ENCODE results near the gene CCDC174.

Gene CCDC174

DNA sequence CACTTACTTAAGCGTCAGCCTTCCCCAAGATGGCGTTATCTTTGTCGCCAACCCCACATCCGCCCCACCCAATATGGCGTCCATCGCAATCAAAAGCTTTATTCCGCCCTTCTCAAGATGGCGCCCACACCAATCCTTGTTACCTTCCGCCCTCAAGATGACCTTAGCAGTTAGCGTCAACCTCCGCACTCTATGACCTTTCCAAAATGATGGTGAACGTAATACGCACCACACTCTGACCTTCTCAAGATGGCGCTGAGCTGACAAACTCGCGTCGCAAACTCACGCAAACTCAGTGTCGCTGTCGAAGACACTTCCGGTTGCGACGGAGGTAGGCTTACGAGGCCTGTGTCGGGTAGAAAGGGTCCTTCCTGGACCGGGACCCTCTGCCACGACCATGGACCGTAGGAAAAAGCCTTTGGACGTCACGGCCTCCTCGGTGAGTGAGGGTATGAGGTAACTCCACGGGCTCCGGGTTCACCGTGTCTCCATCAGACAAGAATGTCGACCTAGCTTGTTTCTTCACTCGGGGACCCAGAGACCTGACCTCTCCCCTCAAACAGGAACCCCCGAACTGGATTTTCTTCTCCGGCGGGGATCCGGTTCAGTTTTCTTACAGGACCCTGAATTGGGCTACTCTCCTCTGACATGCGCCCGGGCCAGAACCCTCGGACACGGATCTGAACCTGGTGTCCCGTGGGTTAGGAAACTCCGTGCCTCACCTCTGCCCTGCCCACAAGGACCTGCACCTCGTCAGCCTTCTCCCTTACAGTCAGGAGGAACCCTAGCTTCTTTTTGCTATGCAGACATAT, at the start of gene CCDC174:
Gene CCDC174, plus strand, starts transcription at position 323 of the 812 bp plus-strand sequence. Its CDS starts 75 bp downstream, at position 398.
- Histone ChIP-seq H3K9me3 (ENCODE audit: insufficient read depth, low read depth, low read length) (no peaks in the 10 kb centered on the region), H3K27me3 (ENCODE audit: insufficient read depth, low read length, poor library complexity, severe bottlenecking) (no peaks in the 10 kb centered on the region)

DNA sequence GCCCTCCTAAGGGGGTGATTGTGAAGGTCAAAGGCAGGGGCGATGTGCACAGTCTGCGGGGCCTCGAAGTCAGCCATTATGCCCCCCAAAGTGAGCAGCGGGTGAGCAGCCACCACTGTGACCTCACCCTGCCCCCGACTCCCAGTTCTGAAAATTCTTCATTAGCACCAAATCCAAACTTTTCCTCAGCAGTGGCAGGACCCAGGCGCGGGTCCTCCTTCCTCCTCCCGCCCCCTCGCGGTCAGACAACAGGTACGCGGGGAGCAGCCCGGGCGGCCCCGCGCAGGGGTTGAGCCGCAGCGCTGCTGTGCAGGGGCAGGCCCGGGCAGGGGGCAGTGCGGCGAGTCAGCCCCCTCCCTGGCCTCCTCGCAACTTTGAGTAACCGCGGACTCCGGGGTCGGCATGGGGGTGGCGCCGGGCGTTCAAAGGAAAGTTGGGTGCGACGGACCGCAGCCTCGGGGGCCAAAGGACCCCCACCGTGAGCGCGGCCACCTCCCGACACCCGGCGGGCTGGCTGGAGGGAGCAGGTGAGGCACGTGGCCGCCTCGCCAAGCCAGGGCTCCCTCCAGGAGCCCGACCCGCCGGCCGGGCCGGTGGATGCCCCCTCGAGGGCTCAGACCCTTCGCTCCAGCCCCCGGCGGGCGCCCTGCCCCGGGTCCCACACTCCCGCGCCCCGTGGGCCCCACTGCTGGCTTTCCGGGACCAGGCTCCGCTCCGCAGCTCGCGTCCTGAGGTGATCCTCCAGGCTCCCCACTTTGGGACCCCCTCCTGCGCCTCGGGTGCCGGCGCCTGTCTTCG, 49.4 kb upstream of the CCDC174 start:
- H3K9ac ChIP-seq (ENCODE audit: low read depth, low read length, poor library complexity, severe bottlenecking) = no peak overlapping the region
- no peak overlapping the region for H3K4me3 ChIP-seq (ENCODE audit: low read length, poor library complexity, severe bottlenecking)
- no peaks in the 10 kb centered on the region for H3K36me3 ChIP-seq (ENCODE audit: insufficient read depth, low read length)
- no peaks in the 10 kb centered on the region for H3K4me1 ChIP-seq (ENCODE audit: insufficient read depth, low read length, poor library complexity, severe bottlenecking)
- H3K79me2 ChIP-seq (ENCODE audit: insufficient read depth, low read length) = no peaks in the 10 kb centered on the region
- no peaks in the 10 kb centered on the region for H4K20me1 ChIP-seq (ENCODE audit: insufficient read depth, low read length, poor library complexity, severe bottlenecking)
- TF ChIP-seq CTCF (conservative IDR thresholded peaks at IDR 0.05; ENCODE audit: low read length) (no peak), EZH2phosphoT487 (IDR thresholded peaks at IDR 0.05; ENCODE audit: borderline replicate concordance) (no peak)
- H3F3A ChIP-seq (ENCODE audit: low read depth) = no peaks in the 10 kb centered on the region
- no peaks in the 10 kb centered on the region for H3K9me2 ChIP-seq (replicated peaks; ENCODE audit: low read depth, low read length)
- H3K27me3 ChIP-seq (ENCODE audit: insufficient read depth, low read length, poor library complexity, severe bottlenecking) = no peaks in the 10 kb centered on the region
- H3K9me3 ChIP-seq (ENCODE audit: insufficient read depth, low read depth, low read length) = no peaks in the 10 kb centered on the region
- H2AFZ ChIP-seq (ENCODE audit: low read length) = no peak overlapping the region
- no peak overlapping the region for H3K4me2 ChIP-seq (ENCODE audit: low read depth, low read length, poor library complexity, severe bottlenecking)

More for the DNA sequence above, at the start of gene CCDC174:
- Histone ChIP-seq H3K4me2 (ENCODE audit: low read depth, low read length, poor library complexity, severe bottlenecking) (peak within 1 kb of the TSS; percentile 96), H3K36me3 (ENCODE audit: insufficient read depth, low read length) (peaks cover 13% of the 10 kb centered on the region; the same call in 1 of the 2 replicates), H2AFZ (ENCODE audit: low read length) (peak within 1 kb of the TSS; percentile 92), H3K79me2 (ENCODE audit: insufficient read depth, low read length) (peaks cover 38% of the 10 kb centered on the region), H3K4me1 (ENCODE audit: insufficient read depth, low read length, poor library complexity, severe bottlenecking) (peaks cover 33% of the 10 kb centered on the region), H3K9ac (ENCODE audit: low read depth, low read length, poor library complexity, severe bottlenecking) (peak within 1 kb of the TSS; percentile 95), H4K20me1 (ENCODE audit: insufficient read depth, low read length, poor library complexity, severe bottlenecking) (peaks cover 3% of the 10 kb centered on the region), H3F3A (ENCODE audit: low read depth) (0 out of 2 replicates have a peak, but pooled peaks cover 4% of the 10 kb centered on the region), H3K9me2 (replicated peaks; ENCODE audit: low read depth, low read length) (no peaks in the 10 kb centered on the region), H3K4me3 (ENCODE audit: low read length, poor library complexity, severe bottlenecking) (peak within 1 kb of the TSS; percentile 95)
- no peak for TF ChIP-seq CTCF (conservative IDR thresholded peaks at IDR 0.05; ENCODE audit: low read length)
- no peak for TF ChIP-seq EZH2phosphoT487 (IDR thresholded peaks at IDR 0.05; ENCODE audit: borderline replicate concordance)

GRCh38 chr3:14602804-14603644, 48.5 kb upstream of the CCDC174 start:
- H3K4me3 ChIP-seq (ENCODE audit: low read length, poor library complexity, severe bottlenecking) = no peak overlapping the region
- no peak overlapping the region for H3K4me2 ChIP-seq (ENCODE audit: low read depth, low read length, poor library complexity, severe bottlenecking)
- no peaks in the 10 kb centered on the region for H3K27me3 ChIP-seq (ENCODE audit: insufficient read depth, low read length, poor library complexity, severe bottlenecking)
- no peak overlapping the region for H2AFZ ChIP-seq (ENCODE audit: low read length)
- H3K9me3 ChIP-seq (ENCODE audit: insufficient read depth, low read depth, low read length) = no peaks in the 10 kb centered on the region
- no peaks in the 10 kb centered on the region for H3F3A ChIP-seq (ENCODE audit: low read depth)
- H3K36me3 ChIP-seq (ENCODE audit: insufficient read depth, low read length) = no peaks in the 10 kb centered on the region
- TF ChIP-seq EZH2phosphoT487 (IDR thresholded peaks at IDR 0.05; ENCODE audit: borderline replicate concordance) = no peak
- TF ChIP-seq CTCF (conservative IDR thresholded peaks at IDR 0.05; ENCODE audit: low read length) = no peak
- H3K4me1 ChIP-seq (ENCODE audit: insufficient read depth, low read length, poor library complexity, severe bottlenecking) = no peaks in the 10 kb centered on the region
- H3K79me2 ChIP-seq (ENCODE audit: insufficient read depth, low read length) = no peaks in the 10 kb centered on the region
- no peaks in the 10 kb centered on the region for H4K20me1 ChIP-seq (ENCODE audit: insufficient read depth, low read length, poor library complexity, severe bottlenecking)
- no peaks in the 10 kb centered on the region for H3K9me2 ChIP-seq (replicated peaks; ENCODE audit: low read depth, low read length)
- no peak overlapping the region for H3K9ac ChIP-seq (ENCODE audit: low read depth, low read length, poor library complexity, severe bottlenecking)

Data from Loucy (cell line).